ENCODE data around the gene IFFO2.

IFFO2 gene

DNA sequence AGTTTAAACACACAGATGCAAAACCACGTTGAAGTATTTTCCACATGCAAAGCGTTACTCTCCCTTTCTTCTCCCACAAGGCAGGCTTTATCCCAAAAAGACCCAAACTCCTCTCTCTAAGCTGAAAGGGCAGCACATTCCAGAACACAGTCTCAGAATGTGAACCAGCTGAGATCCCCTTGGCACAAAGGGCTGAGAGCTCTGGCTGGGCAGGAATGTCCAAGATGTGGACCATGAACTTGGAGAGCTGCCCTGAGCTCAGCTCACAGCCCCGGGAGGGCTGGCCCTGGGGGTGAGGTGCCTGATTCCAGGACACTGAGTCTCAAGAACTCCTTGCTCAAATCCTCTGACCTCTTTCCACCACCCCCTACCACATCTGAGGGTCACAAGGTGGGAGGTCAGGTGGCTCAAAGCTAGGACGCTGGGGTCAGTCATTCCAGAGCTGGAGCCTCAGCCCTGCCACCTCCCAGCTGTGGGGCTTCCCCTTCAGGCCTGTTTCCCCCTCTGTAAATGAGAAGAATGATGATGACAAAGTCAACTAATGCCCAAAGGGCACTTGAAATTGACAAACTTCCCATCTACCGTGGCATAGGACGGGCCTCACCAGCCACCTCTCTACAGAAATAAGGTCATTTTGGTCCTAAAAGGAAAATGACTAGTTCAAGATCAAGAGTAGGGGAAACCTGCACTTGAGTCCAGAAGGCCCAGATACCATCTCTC, 65.6 kb downstream of the IFFO2 start:
- no peak for DNase-seq

DNA sequence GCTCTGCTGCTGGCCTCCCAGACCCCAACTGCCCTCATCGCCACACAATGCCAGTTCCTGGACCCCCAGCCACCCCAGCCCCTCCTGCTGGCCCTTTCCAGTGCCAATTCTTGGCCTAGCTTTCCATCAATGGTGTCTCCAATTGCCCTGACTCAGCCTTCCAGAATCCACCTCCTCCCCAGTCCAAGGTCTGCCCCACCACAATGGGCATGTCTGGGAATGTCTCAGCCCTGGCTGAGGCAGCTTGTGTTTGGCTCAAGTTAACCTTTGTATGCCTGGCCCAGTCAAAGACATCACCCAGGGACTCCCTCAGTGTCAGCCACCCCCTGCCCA, 70.5 kb downstream of the IFFO2 start:
- DNase-seq, result no peak

DNA sequence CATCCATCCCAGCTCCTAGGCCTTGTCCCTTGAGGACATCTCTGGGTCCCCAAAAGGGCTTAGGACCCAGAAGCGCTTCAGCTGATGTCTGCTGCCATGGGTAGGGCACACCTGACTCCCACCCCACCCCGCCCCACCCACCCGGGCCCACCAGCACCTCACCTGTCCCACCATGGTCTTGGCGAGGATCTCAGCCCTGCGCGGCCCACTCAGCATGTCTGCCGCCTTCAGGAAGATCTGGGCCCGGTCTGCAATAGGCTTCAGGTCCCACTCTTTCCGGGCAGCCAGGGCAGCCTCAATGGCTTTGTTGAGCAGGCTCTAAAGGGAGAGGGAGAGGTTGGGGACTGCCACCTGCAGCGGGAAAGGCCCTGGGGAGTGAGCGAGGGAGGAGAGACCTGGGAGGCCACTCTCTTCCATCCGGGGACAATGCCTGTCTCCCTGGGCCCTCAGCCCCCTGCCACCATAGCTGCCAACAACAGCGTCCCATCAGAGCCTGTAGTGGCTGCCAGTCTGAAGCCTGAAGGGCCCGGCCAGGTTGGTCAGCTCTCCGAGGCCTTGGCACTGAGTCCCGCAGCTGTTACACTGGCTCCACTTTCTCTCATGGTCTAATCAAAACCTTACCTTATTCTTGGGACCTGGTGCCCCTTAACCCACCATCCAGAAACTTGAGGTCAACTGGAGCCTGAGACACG, 71.0 kb downstream of the IFFO2 start:
- DNase-seq, result no peak

- DNase-seq, result no peak
Measured at GRCh38 chr1:18884727-18885126, 71.7 kb downstream of the IFFO2 start.

DNA sequence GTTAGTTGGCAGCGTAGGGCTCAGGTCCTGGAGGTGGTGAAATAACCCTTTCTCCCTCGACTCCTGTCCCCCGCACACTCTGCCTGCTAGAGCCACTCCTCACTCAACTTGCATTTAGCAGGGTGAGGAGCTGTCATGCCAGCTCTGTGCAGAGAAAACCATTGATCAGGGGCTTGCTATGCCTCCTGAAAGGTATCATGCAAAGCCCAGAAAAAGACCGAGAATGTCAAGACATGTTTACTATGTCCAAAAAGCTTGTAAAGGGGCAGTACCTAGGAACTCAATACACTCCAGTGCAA, 72.1 kb downstream of the IFFO2 start:
- DNase-seq, result no peak

DNA sequence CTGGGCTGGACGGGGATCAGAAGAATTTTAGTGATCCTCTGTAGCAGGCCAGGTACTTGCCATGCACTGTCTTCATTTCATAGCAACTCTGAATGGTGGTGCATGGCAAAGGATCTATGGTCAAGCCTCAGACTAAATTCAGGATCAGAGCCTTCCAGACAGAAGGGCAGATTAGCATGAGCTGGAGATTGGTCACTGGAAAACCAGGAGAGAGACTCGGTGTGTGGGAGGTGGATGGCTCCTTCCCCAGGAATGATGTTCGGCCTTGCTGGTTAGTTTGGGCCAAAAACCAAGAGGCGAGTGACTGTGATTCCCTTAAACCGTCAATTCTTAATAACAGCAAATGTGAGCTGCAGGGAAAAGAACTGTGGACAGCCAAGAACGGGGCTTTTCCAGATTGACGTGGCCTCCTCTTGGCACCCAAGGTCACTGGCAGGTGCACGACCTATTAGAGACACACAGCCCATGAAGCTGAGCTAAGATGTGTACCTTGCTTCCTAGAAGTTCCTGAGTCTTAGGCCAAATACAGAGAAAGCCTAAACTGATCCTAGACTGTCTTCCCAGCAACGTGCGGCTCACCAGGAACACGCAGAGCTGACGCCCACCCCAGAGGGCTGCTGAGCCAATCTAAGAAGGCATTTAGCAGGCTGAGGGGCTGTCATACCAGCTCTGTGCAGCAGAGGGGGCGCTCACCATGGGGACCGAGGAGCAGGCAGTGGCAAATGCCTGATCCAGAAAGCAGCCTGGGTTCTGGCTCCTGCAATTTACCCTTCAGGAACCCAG, 72.6 kb downstream of the IFFO2 start:
- DNase-seq, result peak; percentile 75

GRCh38 chr1:18883079-18883478, 73.4 kb downstream of the IFFO2 start:
- DNase-seq, result no peak

GRCh38 chr1:18882486-18882885, 74.0 kb downstream of the IFFO2 start:
- DNase-seq, result no peak

DNA sequence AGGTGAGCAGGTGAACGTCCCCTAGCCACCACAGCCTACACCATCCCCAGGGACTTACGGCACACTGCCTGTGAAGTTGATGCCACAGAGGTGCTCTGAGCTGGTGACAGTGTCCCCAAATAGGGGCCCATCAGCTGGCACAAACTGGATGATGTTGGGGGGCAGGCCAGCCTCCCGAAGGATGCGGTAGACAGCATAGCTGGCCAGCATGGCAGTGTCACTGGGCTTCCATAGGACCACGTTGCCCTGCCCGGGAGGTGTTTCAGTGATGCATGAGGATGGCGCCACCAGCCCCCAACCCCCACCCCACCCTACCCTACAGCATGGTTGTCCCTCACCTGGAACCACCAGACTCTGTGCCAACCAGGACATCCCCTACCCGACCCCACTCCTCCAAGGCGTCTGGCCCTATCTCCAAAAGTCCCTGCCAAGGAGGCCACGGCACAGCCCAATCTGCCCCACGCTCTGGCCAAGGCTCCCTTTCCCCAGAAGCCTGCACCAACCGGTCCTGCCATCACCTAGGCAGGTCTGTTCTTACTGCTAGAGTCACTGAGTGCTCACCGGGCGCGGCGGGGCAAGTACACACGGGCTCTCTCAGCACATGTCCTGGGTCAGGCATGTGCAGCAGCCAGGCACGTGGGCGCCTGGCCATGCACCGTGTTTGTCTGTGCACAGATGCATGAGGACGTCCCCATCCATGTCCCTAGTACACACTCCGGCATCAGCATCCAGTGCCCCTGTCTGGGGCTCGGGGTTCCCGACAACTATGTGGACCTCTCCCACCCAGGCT, 74.6 kb downstream of the IFFO2 start:
- DNase-seq, result no peak

DNA sequence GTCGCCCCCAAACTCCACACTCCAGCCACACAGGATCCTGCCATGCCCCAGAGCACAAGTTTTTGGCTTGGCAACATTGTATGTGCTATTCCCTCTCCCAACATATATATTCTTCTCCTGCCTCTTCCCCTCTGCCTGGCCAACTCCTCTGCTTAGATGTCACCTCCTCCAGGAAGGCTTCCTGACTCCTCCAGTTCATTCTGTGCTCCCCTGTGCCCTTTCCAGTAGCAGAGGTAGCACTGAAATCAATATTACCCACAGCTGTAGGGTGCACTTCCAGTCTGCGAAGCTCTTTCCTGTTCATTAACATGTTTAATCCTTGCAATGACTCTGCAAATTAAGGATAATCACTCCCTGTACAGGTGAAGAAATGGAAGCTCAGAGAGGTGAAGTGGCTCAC, 75.3 kb downstream of the IFFO2 start:
- no peak for DNase-seq

DNA sequence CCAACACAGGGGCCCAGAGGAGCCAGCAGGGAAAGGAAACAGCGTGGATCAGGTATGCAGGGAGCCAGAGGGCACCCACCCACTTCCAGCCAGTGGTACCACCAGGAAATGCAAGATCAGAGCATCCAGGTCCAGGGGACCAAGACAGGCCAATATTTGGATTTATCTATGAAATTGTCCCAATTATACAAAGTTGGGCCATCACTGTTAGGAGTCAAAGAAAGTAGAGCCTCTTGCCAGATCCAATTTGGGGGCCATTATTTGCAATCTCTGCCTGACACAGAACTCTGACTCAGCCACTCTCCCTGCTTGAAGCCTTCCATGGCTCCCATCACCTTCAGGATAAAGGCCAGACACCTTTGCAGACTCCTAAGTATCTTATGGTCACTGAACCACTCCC, 75.9 kb downstream of the IFFO2 start:
- DNase-seq, result no peak

GRCh38 chr1:18879791-18880309, 76.6 kb downstream of the IFFO2 start:
- no peak for DNase-seq

GRCh38 chr1:18879215-18879790, 77.2 kb downstream of the IFFO2 start:
- no peak for DNase-seq

DNA sequence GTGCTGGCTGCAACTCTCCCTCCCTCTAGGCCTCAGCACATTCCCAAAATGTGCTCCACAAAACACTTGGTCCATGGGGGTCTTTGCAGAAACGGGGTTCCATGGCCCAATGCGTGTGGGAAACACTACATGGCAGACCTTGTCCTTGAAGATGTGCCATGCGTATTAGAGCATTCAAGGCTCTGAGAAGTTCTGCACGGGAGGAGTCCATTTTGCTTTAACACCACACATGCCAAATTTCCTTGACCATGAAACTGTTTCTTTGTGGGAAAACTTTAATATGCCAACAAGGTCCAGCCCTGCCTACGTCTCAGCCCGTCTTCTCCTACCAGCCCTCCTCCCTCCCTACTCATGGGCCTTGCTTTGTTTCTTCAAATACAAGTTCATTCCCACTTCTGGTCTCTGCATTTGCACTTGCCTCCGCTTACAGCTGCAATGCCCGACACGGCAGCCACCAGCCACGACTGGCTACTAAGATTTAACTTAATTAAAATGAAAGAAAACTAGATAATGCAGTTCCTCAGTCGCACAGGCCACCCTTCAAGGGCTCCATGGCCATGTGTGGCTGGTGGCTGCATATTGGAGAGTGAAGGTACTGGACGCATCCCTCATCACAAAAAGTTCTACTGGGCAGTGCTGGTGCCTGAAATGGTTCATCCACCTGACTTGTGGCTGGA, 77.8 kb downstream of the IFFO2 start:
- DNase-seq, result no peak

DNA sequence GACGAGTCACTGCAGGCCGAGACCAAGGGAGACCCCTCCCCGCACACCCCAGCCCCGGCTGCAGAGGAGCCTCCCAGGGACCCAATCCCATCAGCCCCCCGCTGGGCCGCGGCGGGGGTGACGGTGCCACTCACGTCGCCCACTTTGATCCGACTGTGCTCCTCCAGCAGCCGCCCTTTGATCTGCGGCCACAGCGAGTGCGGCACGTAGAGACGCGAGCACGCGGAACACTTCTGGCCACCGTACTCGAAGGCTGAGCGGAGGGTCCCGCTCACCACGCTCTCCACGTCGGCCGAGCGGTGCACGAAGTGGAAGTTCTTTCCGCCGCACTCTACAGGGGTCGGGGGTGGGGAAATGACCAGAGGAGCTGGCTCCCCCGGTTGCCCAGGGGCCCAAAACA, 79.2 kb downstream of the IFFO2 start:
- DNase-seq, result no peak

GRCh38 chr1:18876210-18876609, 80.3 kb downstream of the IFFO2 start:
- DNase-seq, result no peak

DNA sequence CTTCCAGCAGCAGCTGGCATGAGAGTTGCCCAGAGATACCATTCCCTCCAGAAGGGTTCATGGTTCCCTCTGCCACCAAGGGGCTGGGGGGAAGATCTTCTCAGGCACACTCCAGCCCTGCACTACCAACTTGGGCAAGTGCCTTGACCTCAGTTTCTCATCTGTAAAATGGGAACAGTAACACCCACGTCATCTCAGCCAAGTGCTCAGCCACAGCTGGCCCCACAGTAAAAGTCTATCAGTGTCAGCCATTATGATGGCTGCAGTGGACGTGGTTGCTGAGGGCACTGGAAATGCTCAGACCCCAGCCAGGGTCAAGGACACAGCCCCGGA, 80.7 kb downstream of the IFFO2 start:
- DNase-seq, result no peak

DNA sequence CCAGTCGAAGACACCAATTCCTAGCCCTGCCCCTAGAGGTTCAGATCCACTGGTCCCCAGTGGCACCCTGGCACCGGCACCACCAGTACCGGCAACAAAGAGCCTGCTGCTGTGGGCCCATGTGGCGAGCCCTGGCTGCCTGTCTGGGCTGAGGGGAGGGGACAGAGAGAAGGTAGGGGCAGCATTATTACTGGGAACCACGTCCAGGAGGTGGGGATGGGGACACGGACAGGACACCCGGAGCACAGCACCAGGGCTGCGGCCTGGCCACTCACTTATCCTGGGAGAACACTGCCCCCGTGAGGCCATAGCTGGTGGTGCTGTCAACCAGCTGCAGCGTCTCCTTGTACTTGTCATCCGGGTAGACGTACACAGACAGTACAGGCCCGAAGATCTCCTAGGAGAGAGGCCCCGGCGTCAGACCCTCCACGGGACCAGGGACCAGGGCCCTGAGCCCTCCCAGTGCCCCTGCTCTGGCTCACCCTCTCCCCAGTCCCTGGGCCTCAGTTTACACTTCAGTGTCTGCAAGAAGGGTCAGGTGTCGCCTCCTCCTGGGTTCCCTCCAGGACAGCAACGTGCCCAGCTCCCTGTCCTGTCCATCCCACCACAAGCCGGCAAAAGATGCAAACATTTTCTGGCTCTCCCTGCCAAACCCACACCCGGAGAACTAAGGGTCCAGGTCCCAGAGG, 81.2 kb downstream of the IFFO2 start:
- peak; percentile 86 for DNase-seq

GRCh38 chr1:18874600-18874999, 81.9 kb downstream of the IFFO2 start:
- no peak for DNase-seq

DNA sequence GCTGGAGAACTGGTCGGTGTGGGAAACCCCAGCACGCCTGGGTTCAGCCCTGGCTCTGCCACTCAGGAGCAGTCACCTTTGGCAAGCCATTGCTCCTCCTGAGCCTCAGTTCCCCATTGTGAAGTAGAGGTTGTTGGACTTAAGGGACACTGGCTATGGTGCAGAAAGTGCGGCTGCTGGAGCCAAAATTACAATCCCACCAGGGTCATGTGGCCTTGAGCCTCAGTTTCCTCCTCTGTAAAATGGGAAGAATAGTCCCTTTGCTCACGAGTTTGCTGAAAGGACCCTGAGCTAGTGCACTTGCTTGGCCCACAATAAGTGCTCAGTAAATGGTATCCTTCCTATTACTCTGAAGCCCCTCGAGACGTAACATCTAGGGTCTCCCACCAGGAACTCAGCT, 82.4 kb downstream of the IFFO2 start:
- DNase-seq, result no peak

DNA sequence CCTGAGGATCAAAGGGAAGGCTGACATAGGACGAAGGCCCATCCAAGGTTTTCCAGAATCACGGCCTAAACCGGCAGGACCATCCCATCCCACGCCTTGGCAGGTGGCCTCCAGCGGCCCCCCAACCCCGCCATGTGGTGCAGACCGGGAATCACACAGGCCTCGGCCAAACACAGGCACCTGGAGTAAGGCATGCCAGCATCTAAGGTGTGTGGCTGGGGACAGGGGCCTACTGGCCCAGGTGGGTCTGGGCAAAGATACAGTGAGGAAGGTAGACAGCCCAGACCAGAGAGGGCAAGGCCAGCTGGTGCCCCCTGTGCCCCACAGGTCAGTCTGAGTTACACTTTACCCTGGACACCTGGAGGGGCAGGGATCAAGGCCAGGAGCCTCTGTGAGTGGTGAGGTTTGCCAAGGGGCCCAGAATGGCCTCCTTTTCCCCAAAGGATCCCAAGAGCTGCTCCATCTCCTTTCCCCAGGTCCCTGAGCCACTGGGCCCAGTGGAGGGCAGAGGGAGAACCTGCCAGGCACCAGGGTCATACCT, 84.3 kb downstream of the IFFO2 start:
- DNase-seq, result no peak
